ENCODE results near the gene EDAR.

GRCh38 chr2:108944601-108945331 is 44.3 kb downstream of the EDAR start:
- TF ChIP-seq CTCF (IDR thresholded peaks at IDR 0.05) (no peak), CHD2 (IDR thresholded peaks at IDR 0.05; ENCODE audit: low read length, partially characterized antibody) (no peak), POLR2A (IDR thresholded peaks at IDR 0.05; ENCODE audit: low read length) (no peak), BCL3 (IDR thresholded peaks at IDR 0.05) (no peak), JUN (IDR thresholded peaks at IDR 0.05) (no peak), MAFK (IDR thresholded peaks at IDR 0.05; ENCODE audit: partially characterized antibody) (no peak), PHF8 (IDR thresholded peaks at IDR 0.05; ENCODE audit: borderline replicate concordance, low read depth) (no peak), HDAC2 (IDR thresholded peaks at IDR 0.05) (no peak), BHLHE40 (IDR thresholded peaks at IDR 0.05; ENCODE audit: low read depth, low read length) (no peak), NR3C1 (IDR thresholded peaks at IDR 0.05) (no peak), KDM1A (IDR thresholded peaks at IDR 0.05; ENCODE audit: low read depth) (no peak), RAD21 (conservative IDR thresholded peaks at IDR 0.05 in 1 of 2, IDR thresholded peaks at IDR 0.05 in 1 of 2) (no peak)
